Tibial artery (tissue), 4 donors: ENCODE data around the gene GDPD2.
A peak's percentile ranks its signal among the peaks of the same experiment; 100 is the strongest.

Source experiments
- DNase-seq, 2 donors: peaks; one replicate each; pipeline ENCODE4 v3.0.0-alpha.2; 2019
- H3K27ac ChIP-seq, 2 donors: fragments of 200-600 bp; sonication (generic) in 1 of 2; 1 replicate in 1 of 2; 2 replicates in 1 of 2; pipeline ENCODE4 v1.5.1; 2018 to 2019; ENCODE audit warnings: mild to moderate bottlenecking in 1 of 2
- H3K27me3 ChIP-seq, 2 donors: fragments of 200-600 bp; sonication (generic) in 1 of 2; one replicate each; pipeline versions ENCODE4 v1.5.1 to v1.6.0; 2016 to 2019
- H3K36me3 ChIP-seq, 3 donors: fragments of 200-600 bp; sonication (generic) in 2 of 3; one replicate each; pipeline ENCODE4 v1.5.1; 2016 to 2019; ENCODE audit warnings: mild to moderate bottlenecking in 2 of 3
- H3K4me1 ChIP-seq, 4 donors: fragments of 200-600 bp; sonication (generic) in 2 of 4; 1 replicate in 3 of 4; 2 replicates in 1 of 4; pipeline ENCODE4 v1.5.1; 2016 to 2019
- H3K4me3 ChIP-seq, 2 donors: fragments of 200-600 bp; sonication (generic) in 1 of 2; 1 replicate in 1 of 2; 2 replicates in 1 of 2; pipeline ENCODE4 v1.5.1; 2018 to 2019; ENCODE audit warnings: mild to moderate bottlenecking in 2 of 2
- H3K9me3 ChIP-seq, 3 donors: fragments of 200-600 bp; sonication (generic) in 1 of 3; one replicate each; pipeline ENCODE4 v1.5.1; 2016 to 2019
- CTCF ChIP-seq, 2 experiments: fragments of 200-600 bp in 1 of 2; fragments of 450-650 bp in 1 of 2; IDR thresholded peaks; one replicate each; pipeline ENCODE4 v1.5.1; 2017 to 2019; ENCODE audit warnings: antibody characterized with exemption in 2 of 2, mild to moderate bottlenecking in 1 of 2, moderate library complexity in 1 of 2
- intact Hi-C: fragments of 100-400 bp; cut with DNase I; formaldehyde crosslinking; loops from one replicate; pipeline ENCODE4 v1.15.0; 2023; ENCODE audit warnings: low total_unique reads

GDPD2 gene

GRCh38 chrX:70426286-70427278 lies 3.5 kb downstream of the GDPD2 start:
- no peak for TF ChIP-seq CTCF (IDR thresholded peaks at IDR 0.05)
- no peak for DNase-seq
- peaks cover 0 to 7% of the 10 kb centered on the region in 2 donors for H3K27me3 ChIP-seq
- H3K27ac ChIP-seq: no peak overlapping the region
- H3K9me3 ChIP-seq: no peaks in the 10 kb centered on the region
- H3K36me3 ChIP-seq: no peaks in the 10 kb centered on the region
- peaks cover 0 to 5% (median 0%) of the 10 kb centered on the region in 4 donors for H3K4me1 ChIP-seq
- H3K4me3 ChIP-seq: no peak overlapping the region
- intact Hi-C loops: no loop called here

- no peak for DNase-seq
- H3K4me1 ChIP-seq: peaks cover 0 to 5% (median 0%) of the 10 kb centered on the region in 4 donors
- no peaks in the 10 kb centered on the region for H3K36me3 ChIP-seq
- H3K27ac ChIP-seq: no peak overlapping the region
- H3K9me3 ChIP-seq: no peaks in the 10 kb centered on the region
- intact Hi-C loops: no loop called here
- H3K27me3 ChIP-seq: peaks cover 0 to 7% of the 10 kb centered on the region in 2 donors
- TF ChIP-seq CTCF (IDR thresholded peaks at IDR 0.05): no peak
- H3K4me3 ChIP-seq: no peak overlapping the region
Observed at GRCh38 chrX:70427365-70427764, 4.3 kb downstream of the GDPD2 start.

GRCh38 chrX:70429759-70430158 lies 6.6 kb downstream of the GDPD2 start:
- H3K36me3 ChIP-seq: no peaks in the 10 kb centered on the region
- no peak for DNase-seq
- no peak for TF ChIP-seq CTCF (IDR thresholded peaks at IDR 0.05)
- H3K27me3 ChIP-seq: no peaks in the 10 kb centered on the region
- H3K4me1 ChIP-seq: peaks cover 0 to 5% (median 0%) of the 10 kb centered on the region in 4 donors
- no peaks in the 10 kb centered on the region for H3K9me3 ChIP-seq
- intact Hi-C loops: no loop called here
- H3K4me3 ChIP-seq: no peak overlapping the region
- H3K27ac ChIP-seq: no peak overlapping the region

- Histone ChIP-seq H3K4me1 (peaks cover 0 to 27% (median 7%) of the 10 kb centered on the region in 4 donors), H3K27me3 (no peaks in the 10 kb centered on the region), H3K36me3 (no peaks in the 10 kb centered on the region), H3K27ac (peak overlapping the region; percentile 88 to 96), H3K4me3 (peak overlapping the region; percentile 63 to 72), H3K9me3 (no peaks in the 10 kb centered on the region)
- TF ChIP-seq CTCF (IDR thresholded peaks at IDR 0.05): no peak
- intact Hi-C loops: no loop called here
- DNase-seq: no peak
Observed at GRCh38 chrX:70432936-70433847, 10.1 kb downstream of the GDPD2 start.

GRCh38 chrX:70433848-70434351 lies 10.8 kb downstream of the GDPD2 start:
- peak; percentile 65 to 66 for TF ChIP-seq CTCF (IDR thresholded peaks at IDR 0.05)
- Histone ChIP-seq H3K27me3 (no peaks in the 10 kb centered on the region), H3K36me3 (no peaks in the 10 kb centered on the region), H3K4me3 (peak overlapping the region; percentile 63 to 72), H3K4me1 (peaks cover 0 to 27% (median 7%) of the 10 kb centered on the region in 4 donors), H3K27ac (peak overlapping the region; percentile 88 to 96), H3K9me3 (no peaks in the 10 kb centered on the region)
- intact Hi-C loops: no loop called here
- DNase-seq: peak; percentile 60 to 82
